ENCODE measurements around the gene NRIP2.

DNA sequence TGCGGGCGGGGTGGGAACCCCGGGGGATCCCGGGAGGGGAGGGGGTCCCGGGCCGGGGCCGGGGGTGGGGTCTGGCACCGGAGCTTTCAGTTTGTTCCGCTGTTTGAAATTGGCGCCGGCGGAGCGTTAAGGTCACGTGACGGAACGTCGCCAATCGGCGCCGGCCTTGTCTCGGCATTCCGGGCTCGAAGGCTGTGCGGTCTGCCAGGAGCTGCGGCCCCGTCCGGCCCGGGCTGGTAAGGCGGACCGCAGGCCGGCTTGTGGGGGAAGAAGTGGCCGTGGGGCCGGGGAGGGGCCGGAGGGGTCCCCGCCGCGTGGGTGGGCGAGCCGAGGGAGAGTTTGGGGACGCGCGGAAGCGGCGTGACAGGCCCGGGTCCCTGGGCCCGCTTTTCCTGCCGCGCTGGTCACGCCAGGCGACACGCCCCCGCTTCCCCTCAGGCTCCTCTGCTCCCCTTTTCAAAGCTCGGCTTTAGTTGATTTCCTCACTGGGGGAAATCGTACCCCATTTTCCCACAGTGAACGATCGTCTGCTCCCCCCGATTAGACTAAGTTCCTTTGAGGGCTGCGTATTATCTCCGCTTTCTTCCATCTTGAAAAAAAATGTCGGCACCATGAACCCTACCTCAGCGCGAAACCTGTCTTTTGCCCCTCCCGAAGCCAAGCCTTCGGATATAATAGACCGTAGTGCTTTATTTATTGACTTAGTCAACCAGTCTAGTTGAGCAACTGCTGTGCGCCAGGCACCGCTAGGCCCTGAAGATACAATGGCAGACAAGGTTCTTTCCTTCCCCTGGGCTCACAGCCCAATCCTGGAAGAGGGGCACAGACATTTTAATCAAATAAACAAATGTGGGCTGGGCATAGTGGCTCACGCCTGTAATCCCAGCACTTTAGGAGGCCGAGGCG, 42.5 kb upstream of the NRIP2 start, which contains the start of the genes FOXM1 and RHNO1:
- TF ChIP-seq, protein P1, sequence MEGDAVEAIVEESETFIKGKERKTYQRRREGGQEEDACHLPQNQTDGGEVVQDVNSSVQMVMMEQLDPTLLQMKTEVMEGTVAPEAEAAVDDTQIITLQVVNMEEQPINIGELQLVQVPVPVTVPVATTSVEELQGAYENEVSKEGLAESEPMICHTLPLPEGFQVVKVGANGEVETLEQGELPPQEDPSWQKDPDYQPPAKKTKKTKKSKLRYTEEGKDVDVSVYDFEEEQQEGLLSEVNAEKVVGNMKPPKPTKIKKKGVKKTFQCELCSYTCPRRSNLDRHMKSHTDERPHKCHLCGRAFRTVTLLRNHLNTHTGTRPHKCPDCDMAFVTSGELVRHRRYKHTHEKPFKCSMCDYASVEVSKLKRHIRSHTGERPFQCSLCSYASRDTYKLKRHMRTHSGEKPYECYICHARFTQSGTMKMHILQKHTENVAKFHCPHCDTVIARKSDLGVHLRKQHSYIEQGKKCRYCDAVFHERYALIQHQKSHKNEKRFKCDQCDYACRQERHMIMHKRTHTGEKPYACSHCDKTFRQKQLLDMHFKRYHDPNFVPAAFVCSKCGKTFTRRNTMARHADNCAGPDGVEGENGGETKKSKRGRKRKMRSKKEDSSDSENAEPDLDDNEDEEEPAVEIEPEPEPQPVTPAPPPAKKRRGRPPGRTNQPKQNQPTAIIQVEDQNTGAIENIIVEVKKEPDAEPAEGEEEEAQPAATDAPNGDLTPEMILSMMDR (conservative IDR thresholded peaks at IDR 0.05; ENCODE audit: low read length), result no peak
- no peak for TF ChIP-seq EZH2phosphoT487 (IDR thresholded peaks at IDR 0.05; ENCODE audit: borderline replicate concordance, low read depth, low read length)
